ENCODE data around the gene CDH24. TPM values are rescaled to one million over a fixed set of nuclear protein-coding genes. Genes with fewer than 3 reads are reported as not detected.
"Not testable (repeated sequence)": the region's sequence is repeated elsewhere in the genome, so short reads cannot be mapped to it uniquely, and the experiment has no call there.

The CDH24 gene
- total RNA-seq, 1 experiment from 2014 or later = 14.8 TPM

- Histone ChIP-seq H3K4me3 (ENCODE audit: low read length) (no peak overlapping the region), H3K36me3 (ENCODE audit: low read depth, low read length) (no peaks in the 10 kb centered on the region), H2AFZ (ENCODE audit: low read length) (no peak overlapping the region), H3K27ac (ENCODE audit: low read length) (no peak overlapping the region), H3F3A (ENCODE audit: low read length, unreplicated experiment) (no peaks in the 10 kb centered on the region), H3K9me2 (replicated peaks; ENCODE audit: low read length) (no peaks in the 10 kb centered on the region), H3K9me3 (ENCODE audit: low read length) (no peaks in the 10 kb centered on the region), H3K4me2 (ENCODE audit: low read length) (no peak overlapping the region), H3K4me1 (ENCODE audit: insufficient read depth, low read length) (no peaks in the 10 kb centered on the region), H3K9ac (ENCODE audit: low read length) (no peak overlapping the region), H4K20me1 (ENCODE audit: low read length) (no peaks in the 10 kb centered on the region), H3K79me2 (ENCODE audit: low read length) (no peaks in the 10 kb centered on the region), H3K27me3 (ENCODE audit: low read length) (no peaks in the 10 kb centered on the region)
- intact Hi-C loops (cut with micrococcal nuclease) = no loop called here
- ATAC-seq (no peak), DNase-seq (no peak)
- BruUV-seq (replicated peaks) = no TSS peak
- POLR2A ChIA-PET (ENCODE audit: unreplicated experiment) = no interaction called here
- CTCF ChIA-PET = no interaction called here
- no peak for TF ChIP-seq EZH2 (IDR thresholded peaks at IDR 0.05; ENCODE audit: low read length, unreplicated experiment)
- TF ChIP-seq CTCF (conservative IDR thresholded peaks at IDR 0.05; ENCODE audit: low read depth, low read length) = no peak
- no peak for TF ChIP-seq EZH2phosphoT487 (IDR thresholded peaks at IDR 0.05; ENCODE audit: borderline replicate concordance, low read length)
Measured at GRCh38 chr14:23017091-23017490, 40.2 kb downstream of the CDH24 start.

GRCh38 chr14:23015618-23016017 is 41.7 kb downstream of the CDH24 start:
- H3K27ac ChIP-seq (ENCODE audit: low read length) = no peak overlapping the region
- H3K79me2 ChIP-seq (ENCODE audit: low read length) = no peaks in the 10 kb centered on the region
- no peak overlapping the region for H3K4me2 ChIP-seq (ENCODE audit: low read length)
- BruUV-seq (replicated peaks) = no TSS peak
- DNase-seq (no peak), ATAC-seq (no peak)
- ChIA-PET CTCF (no interaction called here), POLR2A (ENCODE audit: unreplicated experiment) (no interaction called here)
- H3F3A ChIP-seq (ENCODE audit: low read length, unreplicated experiment) = no peaks in the 10 kb centered on the region
- intact Hi-C loops (cut with micrococcal nuclease) = no loop called here
- no peak for TF ChIP-seq EZH2phosphoT487 (IDR thresholded peaks at IDR 0.05; ENCODE audit: borderline replicate concordance, low read length)
- no peak for TF ChIP-seq CTCF (conservative IDR thresholded peaks at IDR 0.05; ENCODE audit: low read depth, low read length)
- no peak for TF ChIP-seq EZH2 (IDR thresholded peaks at IDR 0.05; ENCODE audit: low read length, unreplicated experiment)
- no peaks in the 10 kb centered on the region for H3K27me3 ChIP-seq (ENCODE audit: low read length)
- H3K9me2 ChIP-seq (replicated peaks; ENCODE audit: low read length) = no peaks in the 10 kb centered on the region
- no peaks in the 10 kb centered on the region for H4K20me1 ChIP-seq (ENCODE audit: low read length)
- H3K4me3 ChIP-seq (ENCODE audit: low read length) = no peak overlapping the region
- no peak overlapping the region for H2AFZ ChIP-seq (ENCODE audit: low read length)
- no peak overlapping the region for H3K9ac ChIP-seq (ENCODE audit: low read length)
- H3K36me3 ChIP-seq (ENCODE audit: low read depth, low read length) = no peaks in the 10 kb centered on the region
- no peaks in the 10 kb centered on the region for H3K9me3 ChIP-seq (ENCODE audit: low read length)
- no peaks in the 10 kb centered on the region for H3K4me1 ChIP-seq (ENCODE audit: insufficient read depth, low read length)

GRCh38 chr14:23013749-23014054 is 43.6 kb downstream of the CDH24 start:
- POLR2A ChIA-PET (ENCODE audit: unreplicated experiment); H3K9me2 ChIP-seq (replicated peaks; ENCODE audit: low read length); intact Hi-C loops (cut with micrococcal nuclease); H3K4me3 ChIP-seq (ENCODE audit: low read length); H3K27ac ChIP-seq (ENCODE audit: low read length); CTCF ChIA-PET; H3F3A ChIP-seq (ENCODE audit: low read length, unreplicated experiment); DNase-seq; H3K79me2 ChIP-seq (ENCODE audit: low read length); H3K9ac ChIP-seq (ENCODE audit: low read length); H4K20me1 ChIP-seq (ENCODE audit: low read length); H3K4me2 ChIP-seq (ENCODE audit: low read length); H3K27me3 ChIP-seq (ENCODE audit: low read length); ATAC-seq; BruUV-seq (replicated peaks); H3K9me3 ChIP-seq (ENCODE audit: low read length); H2AFZ ChIP-seq (ENCODE audit: low read length); H3K36me3 ChIP-seq (ENCODE audit: low read depth, low read length): not testable (repeated sequence)
- H3K4me1 ChIP-seq (ENCODE audit: insufficient read depth, low read length) = peaks cover 12% of the 10 kb centered on the region

Measured in PC-3 (cell line).